Stimulated activated CD4-positive, alpha-beta T cell treated with anti-CD3 and anti-CD28 coated beads, Interleukin-15, amount 100 ng/mL, for 1 hour (primary cell): Measurements from ENCODE around the gene SRP14.
"Not testable (repeated sequence)": the region's sequence is repeated elsewhere in the genome, so short reads cannot be mapped to it uniquely, and the experiment has no call there.

Experiments
- DNase-seq, 2 donors: peaks; one replicate each; pipeline ENCODE4 v3.0.0-alpha.2; 2020; ENCODE audit warnings: low read depth in 1 of 2, low spot score in 1 of 2

SRP14 gene

DNA sequence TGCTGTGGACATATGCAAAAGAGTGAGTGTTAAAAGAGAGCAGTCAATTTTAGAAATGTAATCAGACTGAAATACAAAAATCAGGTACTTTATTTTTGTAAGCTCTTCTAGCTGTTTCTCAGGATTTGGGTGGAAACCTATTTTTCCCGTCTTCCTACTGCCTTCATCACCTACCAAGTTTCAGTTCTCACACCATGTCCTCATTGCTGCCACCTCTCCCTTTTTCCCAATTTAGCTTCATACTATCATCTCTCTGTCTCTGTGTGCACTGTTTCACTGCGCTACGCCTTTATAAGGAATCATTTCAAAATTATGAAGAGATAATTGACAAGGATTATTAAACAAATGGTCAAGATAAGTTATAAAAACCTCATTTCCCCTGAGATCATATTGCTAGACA is 7.7 kb downstream of the SRP14 start:
- DNase-seq = no peak

DNA sequence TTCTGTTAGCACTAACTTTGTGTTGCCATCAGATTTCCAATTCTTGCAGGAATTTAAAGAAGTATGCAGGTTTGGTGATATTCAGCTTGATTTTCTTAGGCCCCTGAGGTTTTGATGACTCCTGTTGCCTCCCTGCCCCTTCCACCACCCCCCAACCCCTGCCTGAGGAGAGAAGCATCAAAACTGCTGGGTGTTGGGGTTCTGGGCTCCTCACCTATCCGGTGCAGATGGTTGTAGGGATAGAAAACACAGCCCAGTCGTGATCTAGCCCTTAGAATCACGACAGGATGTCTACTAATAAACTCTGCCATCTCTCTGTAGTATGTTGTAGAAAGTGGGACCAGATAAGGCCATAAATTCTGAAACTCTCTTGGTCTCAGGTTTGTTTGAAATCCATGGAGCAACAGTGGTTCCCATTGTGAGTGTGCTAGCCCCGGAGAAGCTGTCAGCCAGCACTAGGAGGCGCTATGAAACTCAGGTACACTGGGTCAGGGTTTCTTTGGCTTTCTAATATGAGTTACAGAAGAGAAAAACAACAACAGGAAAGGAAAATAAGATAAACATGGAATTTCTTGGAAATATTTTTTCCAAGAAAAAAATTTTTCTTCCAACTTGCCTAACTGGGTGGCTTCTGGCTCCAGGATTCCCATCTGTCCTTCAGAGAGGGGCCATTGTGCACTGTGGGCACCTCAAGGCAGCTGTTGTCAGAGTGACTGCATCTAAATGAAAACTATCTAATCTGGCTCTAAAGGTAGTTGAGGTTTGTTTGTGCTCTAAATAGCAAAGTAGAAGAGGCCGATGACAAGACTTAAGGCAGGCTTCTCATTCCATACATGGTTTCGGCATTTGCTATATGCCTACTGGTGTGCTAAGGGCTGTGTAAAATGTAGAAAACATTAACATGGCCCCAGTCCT is 8.7 kb downstream of the SRP14 start:
- no peak for DNase-seq

DNA sequence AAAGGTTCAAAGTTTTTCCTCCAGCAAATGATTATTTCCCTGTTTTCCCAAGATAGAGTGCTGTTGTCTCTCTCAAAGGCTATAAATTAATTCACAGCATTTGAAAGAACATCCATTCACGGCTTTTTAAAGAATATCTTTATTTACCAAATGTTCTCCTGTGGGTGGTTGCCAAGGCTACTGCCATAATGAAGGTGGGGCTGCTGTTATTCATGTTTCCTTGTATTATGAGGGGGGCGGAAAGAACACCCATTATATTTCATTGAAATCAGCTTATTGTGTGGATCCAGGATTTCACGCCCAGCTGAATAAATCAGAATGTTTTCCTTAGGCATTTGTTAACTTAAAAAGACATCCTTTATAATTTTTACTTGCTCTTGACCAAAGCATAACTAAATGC is 10.1 kb downstream of the SRP14 start:
- DNase-seq = no peak

DNA sequence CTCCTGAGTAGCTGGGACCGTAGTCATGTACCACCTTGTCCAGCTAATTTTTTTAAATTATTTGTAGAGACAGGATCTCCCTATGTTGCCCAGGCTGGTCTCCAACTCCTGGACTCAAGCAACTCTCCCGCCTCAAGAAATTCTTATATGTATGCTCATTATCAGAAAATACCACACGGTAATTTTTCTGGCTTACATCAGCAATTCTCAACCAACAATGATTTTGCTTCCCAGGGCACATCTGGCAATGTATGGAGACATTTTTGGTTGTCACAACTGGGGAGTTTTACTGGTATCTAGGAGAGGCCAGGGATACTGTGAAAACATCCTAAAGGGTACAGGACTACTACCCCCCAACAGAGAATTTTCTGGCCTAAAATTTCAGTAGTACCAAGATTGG is 10.8 kb downstream of the SRP14 start:
- DNase-seq = no peak

DNA sequence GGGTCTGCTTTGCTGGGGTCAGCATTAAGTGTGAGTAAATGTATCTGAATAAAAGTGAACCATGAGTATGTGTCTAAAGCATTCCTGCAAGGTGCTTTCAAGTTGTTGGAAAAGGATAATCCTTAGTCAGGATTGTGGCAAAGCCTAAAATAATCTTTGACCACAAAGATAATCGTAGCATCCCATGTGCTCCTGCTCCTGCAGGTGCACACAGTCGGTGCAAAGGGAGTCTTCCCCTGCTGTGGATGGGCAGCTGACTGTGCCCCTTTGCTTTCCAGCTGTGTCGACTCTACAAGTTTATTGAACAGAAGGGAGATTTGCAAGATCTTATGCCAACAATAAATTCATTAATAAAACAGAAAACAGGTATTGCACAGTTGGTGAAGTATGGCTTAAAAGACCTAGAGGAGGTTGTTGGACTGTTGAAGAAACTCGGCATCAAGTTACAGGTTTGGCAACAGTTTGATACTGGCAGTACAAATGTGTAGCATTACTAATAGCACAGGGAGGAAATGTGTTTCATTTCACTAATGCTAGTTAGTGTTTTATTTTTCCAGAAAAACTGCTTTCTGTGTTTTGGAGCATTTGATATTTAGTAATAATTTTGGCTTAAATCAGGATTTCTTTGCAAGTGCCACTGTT is 22.6 kb downstream of the SRP14 start:
- no peak for DNase-seq

DNA sequence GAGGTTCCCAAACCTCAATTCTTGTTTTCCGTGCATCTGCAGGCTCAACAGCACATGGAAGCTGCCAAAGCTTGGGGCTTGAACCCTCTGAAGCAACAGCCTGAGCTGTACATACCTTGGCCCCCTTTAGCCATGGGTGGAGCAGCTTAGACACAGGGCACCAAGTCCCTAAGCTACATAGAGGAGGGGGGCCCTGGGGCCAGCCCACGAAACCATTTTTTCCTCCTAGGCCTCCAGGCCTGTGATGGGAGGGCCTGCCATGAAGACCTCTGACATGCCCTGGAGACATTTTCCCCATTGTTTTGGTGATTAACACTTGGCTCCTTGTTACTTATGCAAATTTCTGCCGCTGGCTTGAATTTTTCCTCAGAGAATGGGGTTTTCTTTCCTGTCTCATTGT is 24.6 kb downstream of the SRP14 start:
- DNase-seq = no peak

DNA sequence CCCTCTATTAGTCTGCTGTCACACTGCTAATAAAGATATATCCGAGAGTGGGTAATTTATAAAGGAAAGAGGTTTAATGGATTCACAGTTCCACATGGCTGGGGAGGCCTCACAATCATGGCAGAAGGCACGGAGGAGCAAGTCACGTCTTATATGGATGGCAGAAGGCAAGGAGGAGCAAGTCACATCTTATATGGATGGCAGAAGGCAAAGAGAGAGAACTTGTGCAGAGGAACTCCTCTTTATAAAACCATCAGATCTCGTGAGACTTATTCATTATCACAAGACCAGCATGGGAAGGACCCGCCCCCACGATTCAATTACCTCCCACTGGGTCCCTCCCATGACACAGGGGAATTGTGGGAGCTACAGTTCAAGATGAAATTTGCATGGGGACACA is 25.6 kb downstream of the SRP14 start:
- not testable (repeated sequence) for DNase-seq

DNA sequence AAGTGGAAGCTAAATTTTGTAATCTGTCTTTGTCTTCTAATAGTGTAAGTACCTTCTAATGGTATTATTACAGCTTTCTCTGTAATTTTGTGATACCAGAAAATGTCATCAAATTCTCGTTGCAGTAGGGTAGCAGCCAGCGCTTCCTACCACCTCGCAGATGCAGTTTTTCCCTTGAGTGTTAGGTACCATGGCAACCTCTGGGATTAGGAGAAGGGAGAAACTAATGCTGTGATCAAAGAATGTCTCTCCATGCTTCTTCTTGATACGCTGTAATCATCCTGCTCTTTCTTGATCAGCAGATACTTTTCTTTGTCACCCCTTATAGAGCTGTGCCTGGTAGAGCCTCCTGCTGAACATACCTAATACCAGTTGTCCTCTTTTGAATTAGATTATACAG is 27.7 kb downstream of the SRP14 start:
- DNase-seq = no peak

DNA sequence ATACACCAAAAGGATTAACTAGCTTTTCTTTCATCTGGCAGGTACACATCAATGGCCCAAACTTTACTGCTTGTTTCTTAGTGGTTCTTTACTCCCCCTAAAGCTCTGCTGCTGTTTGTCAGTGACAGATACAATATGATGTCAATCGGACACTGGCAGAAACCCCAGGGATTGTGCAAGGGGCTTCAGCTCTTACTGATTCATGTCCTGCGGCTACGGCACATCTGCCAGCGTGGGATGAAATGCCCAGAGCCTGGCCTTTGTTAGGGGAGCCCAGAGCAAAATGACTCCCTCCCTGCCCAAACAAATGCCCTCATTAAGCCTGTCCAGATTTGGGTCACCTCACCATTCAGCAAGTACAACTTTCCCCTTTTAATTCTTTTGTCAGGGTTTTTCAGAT is 28.3 kb downstream of the SRP14 start:
- DNase-seq = no peak

DNA sequence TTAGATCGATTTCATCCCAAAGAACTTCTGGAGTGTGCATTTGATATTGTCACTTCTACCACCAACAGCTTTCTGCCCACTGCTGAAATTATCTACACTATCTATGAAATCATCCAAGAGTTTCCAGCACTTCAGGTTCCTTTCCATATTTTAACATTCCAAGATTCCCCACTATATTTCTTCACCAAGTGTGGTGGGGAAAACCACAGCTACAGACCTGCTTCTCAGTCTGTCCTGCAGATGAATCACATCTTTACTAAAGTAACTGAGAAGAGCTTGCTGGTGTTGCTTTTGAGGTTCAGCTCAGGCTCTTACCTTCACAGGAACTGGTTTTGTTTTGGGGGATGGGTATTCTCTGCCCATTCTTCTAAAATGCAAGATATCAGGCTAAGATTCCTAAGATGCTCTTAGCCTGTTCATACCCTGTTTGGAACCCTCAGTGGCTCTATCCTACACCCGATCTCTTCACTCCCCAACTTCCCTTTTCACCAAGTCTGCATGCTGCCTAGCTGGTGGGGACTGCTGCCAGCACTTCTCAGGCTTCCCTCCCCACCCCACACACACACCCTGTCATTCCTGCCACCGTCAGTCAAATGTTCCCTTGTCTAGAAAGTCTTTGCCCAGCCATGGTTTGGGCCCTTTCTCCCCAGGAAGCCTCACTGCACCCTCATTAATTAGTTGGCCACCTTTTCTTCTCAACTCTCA is 30.8 kb downstream of the SRP14 start:
- no peak for DNase-seq

DNA sequence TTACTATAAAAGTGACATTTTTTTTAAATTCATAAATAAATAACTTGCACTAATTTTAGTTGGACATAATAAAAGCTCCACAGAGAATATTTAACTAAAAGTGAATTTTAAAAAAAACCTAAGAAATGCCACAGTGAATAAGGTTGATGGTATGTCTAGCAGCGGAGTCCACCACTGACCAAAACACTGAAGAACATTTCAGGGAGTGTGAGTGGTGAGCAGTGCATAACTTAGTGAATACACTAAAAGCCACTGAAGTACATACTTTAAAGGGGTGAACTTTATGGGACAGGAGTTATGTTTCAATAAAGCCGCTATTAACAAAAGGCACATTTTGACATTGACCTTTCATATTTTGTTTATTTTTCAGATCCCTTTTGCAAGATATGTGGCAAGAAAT is 32.3 kb downstream of the SRP14 start:
- DNase-seq = no peak

DNA sequence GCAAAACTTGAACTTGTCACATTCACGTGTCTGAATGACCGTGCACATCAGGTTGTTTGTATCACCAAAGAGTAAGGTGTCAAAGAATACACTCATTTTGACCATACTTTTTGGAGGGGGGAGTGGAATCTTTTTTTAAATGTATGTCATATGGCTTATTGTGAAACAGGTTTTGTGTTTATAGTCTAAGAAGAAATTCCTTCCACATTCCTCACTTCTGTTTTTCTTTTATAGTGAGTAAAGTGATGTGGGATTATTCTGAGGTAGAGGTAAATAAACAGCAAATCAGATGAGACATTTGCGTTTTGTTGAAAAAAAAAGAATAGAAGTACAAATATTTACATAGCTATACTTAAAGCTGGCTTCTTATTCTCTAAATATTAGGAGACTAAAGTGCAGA is 33.0 kb downstream of the SRP14 start:
- no peak for DNase-seq

DNA sequence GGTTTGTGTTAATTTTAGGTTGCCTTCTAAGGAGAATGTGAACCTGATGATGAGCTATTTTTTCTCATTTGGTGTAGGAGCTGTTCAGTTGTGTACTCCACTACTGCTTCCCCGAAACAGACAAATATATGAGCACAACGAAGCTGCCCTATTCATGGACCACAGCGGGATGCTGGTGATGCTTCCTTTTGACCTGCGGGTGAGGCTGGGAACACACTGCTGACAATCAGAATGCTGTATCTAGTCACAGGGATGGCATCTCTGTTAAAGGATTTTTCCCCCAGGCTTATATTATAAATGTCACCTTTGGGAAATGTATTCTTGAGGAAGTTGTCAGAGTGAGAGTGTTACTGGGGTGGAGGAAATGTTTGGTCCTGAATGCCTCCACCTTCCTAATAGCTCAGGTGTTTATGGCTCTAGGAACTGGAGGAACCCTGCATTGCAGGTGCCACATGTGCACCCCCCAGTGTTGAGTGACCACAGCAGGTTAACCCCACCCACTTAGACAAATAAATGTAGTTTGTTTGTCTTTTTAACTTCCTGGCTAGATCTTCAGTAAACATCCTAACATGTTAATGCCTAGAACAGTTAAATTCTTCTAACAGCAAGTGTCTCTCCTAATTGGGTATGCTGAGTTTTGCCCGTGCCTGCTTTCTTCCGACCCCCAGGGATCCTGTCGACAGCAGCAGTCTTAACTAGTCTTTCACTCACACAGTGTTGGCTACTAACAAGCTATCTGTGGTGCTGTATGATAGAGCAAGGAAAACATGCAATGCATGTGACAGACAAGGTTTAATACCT is 35.7 kb downstream of the SRP14 start:
- DNase-seq = no peak

DNA sequence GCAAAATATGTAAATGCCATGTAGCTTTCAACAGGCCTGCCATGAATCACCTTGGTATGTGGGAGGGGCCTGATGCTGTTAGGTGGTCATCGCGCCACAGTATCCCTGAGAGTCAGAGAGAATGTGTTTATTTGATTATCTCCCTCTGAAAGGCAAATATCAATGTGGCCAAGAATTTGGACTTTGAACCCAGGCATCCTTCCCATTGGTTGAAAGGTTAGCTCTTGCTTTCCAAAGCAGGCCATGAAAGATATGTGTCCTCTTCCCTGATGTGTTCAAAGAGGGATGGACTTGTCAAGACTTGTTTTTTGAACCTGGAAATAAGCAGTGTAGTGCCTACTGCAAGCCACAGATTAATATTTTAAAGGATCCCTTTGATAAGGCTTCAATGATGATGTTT is 36.7 kb downstream of the SRP14 start:
- DNase-seq = no peak

DNA sequence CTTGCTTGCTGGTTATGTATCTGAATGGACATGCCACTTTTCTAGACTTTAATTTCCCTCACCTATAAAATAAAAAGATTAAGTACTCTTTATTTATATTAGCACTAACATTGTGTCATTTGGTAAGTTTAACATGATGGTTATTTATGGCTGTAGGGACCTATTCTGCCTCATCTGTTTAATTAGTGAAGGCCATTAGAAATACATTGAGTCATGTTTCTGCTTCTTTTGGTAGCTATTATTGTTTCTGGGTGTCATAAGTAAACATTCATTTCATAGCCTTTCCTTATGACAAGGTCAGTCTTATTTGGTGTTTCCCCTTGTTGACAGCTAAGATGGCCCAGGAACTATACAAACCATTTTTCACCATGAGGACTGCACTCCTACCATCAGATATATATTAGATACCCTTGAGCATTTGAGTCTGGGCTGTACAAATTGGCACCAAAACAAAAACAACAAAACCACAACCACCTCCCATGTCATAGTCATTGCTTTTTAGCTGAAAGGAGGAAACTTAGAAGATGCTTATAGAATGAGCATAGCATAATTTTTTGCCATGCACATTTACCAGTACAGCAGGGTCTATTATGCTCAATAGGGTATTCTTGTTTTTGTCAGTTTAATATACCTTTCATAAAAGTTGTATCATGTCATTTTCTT is 39.3 kb downstream of the SRP14 start:
- DNase-seq = no peak

DNA sequence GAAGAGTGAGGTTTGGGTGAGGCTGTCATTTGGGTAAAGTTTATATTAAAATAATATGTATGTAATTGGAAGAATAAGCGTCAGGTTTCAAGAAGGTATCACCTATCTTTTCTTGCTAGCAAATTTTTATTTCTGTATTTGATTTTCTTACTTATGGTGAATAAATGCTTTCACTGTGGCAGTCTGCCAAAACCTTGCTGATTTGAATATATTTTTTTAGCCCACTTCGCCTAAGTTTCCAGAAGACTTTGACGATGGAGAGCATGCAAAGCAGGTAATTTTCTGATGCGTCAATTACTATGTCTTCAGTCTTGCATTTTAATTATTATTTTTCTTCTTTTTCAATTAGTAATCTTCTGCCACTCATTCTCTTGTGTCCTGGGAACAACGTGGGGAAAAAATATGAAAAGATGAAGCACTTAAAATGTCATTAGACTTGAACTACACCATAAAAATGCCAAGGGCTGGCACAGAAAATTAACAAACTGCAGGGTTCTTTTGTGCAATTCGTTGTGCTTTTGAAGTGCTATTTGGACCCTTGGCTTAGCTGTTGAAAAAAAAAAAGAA is 40.4 kb downstream of the SRP14 start:
- DNase-seq = no peak

DNA sequence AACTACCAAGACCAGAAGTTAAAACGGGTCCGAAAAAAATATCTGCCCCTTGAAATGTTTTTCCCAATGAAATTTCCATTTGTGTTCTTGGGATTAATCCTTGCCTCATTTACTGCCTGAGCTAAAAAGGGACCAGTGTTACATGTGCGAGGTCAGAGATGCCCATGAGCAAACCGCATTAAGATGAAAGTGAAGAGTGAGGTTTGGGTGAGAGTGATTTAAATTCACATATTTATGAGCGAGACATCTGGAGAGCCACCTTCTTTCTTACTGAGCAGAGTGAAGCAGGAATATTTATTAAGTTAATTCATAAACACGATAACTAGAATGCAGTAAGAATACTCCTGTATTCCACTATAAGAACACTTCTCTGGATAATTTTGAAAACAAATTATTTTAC is 41.3 kb downstream of the SRP14 start:
- DNase-seq = no peak

DNA sequence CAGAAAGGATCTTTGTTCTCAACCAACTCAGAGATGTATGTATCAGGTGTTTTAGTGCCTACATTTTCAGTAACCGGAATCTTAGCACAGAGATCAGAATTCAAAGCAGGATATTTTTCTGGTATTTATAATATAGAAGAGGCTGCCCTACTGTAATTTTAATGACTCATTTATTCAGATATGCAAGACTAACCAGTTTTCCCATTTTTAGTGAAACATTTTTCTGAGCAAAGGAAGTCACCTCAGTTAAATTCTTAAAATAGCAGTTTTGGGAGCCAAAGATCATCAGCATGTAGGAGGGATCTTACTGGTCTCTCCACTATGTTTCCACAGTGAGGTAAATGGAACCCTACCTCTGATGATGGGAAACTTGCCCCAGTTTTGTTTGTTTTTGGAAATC is 42.0 kb downstream of the SRP14 start:
- no peak for DNase-seq

DNA sequence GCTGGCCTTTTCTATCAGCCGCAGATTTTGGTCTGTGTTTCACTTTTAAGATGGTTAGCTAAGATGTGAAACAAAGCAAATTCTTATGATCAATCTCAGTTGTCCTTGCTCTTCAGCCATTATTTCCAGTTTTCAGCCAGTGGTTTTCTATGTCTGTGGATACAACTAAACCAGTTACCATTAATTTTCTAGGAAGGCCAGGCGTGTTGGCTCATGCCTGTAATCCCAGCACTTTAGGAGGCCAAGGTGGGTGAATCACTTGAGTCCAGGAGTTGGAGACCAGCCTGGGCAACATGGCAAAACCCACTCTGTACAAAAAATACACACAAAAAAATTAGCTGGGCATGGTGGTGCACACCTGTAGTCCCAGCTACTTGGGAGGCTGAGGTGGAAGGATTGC is 42.8 kb downstream of the SRP14 start:
- DNase-seq = not testable (repeated sequence)

DNA sequence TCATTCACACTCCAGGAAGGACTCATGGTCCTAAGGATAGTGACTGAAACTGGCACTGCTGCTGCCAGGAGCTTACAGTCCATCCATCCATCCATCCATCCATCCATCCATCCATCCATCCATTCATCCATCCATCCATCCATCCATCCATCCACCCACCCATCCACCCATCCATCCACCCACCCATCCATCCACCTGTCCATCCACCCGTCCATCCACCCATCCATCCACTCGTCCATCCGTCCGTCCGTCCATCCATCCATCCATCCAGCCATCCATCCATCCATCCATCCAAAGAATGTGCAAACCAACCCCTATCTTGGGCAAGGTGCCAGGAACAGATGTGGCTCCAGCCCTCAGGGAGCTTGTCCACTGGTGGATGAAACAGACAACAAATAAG is 46.0 kb downstream of the SRP14 start:
- DNase-seq = not testable (repeated sequence)
